Ecto neural progenitor cell (in vitro differentiated cells): ENCODE data around the gene CSRP1.
"Not testable (repeated sequence)": the region's sequence is repeated elsewhere in the genome, so short reads cannot be mapped to it uniquely, and the experiment has no call there.

Source experiments
- DNase-seq: peaks from one replicate; pipeline ENCODE4 v3.0.0-alpha.2; 2018; ENCODE audit warnings: low spot score

The CSRP1 gene

GRCh38 chr1:201506557-201507359 lies at the start of gene CSRP1:
Gene CSRP1, minus strand, starts transcription at chr1:201507123. Its CDS starts 10,820 bp downstream, at chr1:201496303.
- DNase-seq: no peak

- DNase-seq: no peak
Observed at GRCh38 chr1:201555593-201555945, 48.6 kb upstream of the CSRP1 start.

- DNase-seq: no peak
Observed at GRCh38 chr1:201554789-201555592, 48.1 kb upstream of the CSRP1 start.

DNA sequence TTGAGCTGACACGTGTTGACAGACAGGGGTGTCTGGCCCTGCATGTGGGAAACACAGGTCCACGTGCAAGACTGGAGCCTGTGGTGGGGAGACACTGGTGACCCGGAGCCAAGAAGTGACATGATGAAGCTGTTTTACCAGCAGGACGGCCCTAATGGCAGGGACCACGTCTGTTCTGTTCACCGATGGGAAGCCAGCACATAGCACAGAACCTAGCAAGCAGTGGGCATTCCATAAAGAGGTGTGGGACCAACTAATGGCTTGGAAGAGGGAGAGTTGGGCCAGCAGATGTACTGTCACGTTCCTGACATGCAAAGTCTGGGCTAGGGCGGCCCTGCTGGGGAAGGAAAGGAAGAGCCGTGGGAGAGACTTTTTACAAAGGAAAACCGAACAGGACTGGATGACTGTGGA lies 47.3 kb upstream of the CSRP1 start:
- no peak for DNase-seq

GRCh38 chr1:201553496-201554189 lies 46.7 kb upstream of the CSRP1 start:
- DNase-seq: no peak

- no peak for DNase-seq
Observed at GRCh38 chr1:201552941-201553351, 46.0 kb upstream of the CSRP1 start.

DNA sequence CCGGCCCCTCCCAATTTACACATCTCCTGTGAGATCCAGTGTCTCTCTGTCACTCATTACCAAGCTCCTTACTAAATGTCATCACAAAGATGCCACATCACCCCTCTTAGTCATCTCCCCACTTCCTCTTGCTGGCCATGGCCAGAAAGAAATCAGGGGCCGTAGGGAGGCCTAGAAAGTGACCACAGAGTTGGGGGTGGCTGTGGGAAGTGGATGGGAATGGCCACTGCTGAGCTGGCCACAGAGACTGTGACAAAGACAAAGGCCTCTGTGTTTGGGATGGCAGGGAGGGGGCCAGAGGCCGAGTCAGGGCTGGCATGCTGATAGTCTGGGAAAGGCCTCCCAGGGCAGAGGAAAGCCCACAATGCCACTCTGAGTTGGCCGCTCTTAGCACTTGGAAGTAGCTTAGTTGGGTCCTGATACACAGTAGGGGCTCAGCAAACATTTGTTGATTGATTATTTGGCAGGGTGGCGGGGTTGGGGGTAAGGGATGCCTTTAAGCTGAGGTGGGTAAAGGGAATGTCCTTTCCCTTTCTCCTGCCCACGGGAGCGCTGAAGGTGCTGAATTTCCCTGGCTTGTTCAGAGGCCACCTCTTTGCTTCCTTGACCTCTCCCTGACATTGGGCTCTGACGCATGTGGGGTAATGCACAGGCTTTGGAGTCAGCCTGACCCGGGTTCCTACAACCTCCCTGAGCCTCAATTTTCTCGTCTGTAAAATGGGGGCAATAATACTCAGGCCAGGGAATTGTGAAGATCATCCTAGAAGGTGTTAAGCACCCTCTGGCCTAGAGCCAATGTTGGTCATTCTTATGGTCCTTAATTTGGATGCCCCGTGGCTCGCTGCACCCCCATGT lies 45.2 kb upstream of the CSRP1 start:
- no peak for DNase-seq

- DNase-seq: no peak
Observed at GRCh38 chr1:201551096-201551495, 44.2 kb upstream of the CSRP1 start.

DNA sequence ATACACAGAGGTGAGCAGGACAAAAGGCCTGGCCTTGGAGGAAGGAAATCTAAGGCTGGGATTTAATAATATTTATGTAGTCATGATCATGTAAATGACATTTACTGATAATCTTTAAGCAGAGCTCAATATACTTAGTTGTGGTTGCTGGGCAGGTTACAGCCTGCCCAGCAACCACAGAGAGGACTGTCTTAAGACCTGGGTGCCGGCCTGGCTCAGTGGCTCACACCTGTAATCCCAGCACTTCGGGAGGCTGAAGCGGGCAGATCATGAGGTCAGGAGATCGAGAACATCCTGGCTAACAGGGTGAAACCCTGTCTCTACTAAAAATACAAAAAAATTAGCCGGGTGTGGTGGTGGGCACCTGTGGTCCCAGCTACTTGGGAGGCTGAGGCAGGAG lies 42.6 kb upstream of the CSRP1 start:
- not testable (repeated sequence) for DNase-seq

DNA sequence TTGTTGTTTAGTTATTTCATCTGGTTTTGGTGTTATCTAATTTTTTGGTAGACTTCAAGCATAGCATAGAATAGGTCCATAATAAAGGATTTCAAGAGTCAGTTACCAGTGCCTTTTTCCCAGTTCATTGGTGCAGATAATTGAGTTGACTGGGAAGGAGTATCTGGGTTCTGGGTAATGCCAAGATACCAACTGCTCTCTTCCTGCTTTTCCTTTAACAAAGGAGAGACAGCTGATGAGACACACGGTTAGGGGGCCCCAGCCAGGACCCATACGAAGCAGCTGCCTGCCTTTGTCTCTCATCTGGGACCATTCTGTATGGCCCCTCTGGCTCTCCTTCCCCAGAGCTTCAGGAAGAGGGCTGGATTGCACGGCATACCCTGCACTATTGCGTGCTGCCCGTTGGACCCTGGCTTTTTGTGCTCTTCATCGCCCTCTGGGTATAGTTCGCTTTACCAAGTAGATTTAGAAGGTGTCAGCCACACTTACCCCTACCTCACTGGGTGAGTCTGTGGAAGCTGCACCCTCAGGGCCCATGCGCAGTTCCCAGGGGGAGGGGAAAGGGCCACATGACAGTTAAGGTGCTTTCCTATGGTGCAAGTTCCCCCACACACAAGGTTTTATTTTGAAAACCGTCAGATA lies 39.0 kb upstream of the CSRP1 start:
- peak; percentile 54 for DNase-seq

- DNase-seq: no peak
Observed at GRCh38 chr1:201544710-201545109, 37.8 kb upstream of the CSRP1 start.

- no peak for DNase-seq
Observed at GRCh38 chr1:201543871-201544642, 37.1 kb upstream of the CSRP1 start.

DNA sequence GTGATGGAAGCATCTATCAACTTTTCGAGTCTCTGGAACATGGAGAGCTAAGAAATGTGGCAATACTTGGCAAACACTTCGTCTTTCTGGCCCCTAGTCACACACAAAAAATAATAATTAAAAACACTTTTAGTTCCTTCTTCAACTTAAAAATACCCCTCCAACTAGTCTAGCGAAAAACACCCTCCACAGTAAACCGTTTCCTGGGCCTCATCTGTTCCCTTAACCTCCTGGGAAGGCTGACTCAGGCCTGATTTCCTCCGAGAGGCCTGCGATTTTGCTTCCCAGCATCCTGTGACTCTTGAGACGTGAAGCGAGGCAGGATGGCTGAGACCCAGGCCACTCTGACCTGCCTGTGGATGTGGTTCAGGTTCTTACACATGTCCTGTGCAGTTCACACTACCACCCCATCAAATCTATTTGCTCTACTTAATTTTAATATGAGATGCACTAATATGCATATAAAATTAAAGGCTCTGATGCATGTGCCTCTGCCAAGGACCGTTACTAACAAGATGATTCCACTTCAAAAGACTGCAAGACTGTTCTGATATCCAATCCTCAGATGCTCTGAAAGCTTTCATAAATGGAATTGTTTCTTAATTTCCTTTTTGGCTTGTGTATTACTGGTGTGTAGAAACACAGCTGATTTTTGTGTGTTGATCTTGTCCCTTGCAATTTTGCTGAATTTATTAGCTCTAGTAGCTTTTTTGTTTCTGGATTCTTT lies 35.5 kb upstream of the CSRP1 start:
- no peak for DNase-seq

- no peak for DNase-seq
Observed at GRCh38 chr1:201540846-201541735, 34.2 kb upstream of the CSRP1 start.

GRCh38 chr1:201539561-201540431 lies 32.9 kb upstream of the CSRP1 start:
- DNase-seq: peak; percentile 68

- DNase-seq: peak; percentile 83
Observed at GRCh38 chr1:201538612-201539551, 32.0 kb upstream of the CSRP1 start, which contains the start of gene NAV1. Gene NAV1, plus strand, starts transcription at chr1:201539127. Its CDS starts 83,758 bp downstream, at chr1:201622885.
